H1 (cell line): ENCODE results near the gene PTPRT. TPM values are rescaled to one million over a fixed set of nuclear protein-coding genes. Genes with fewer than 3 reads are reported as not detected.
A peak's percentile ranks its signal among the peaks of the same experiment; 100 is the strongest.

Experiments used
- CTCF ChIA-PET: fragments of 300-600 bp; sonication (Branson Sonifier 250); formaldehyde crosslinking; loops from one replicate; lab custom pipeline; 2021; ENCODE audit not compliant: partially characterized antibody; lab: Charles Lee
- POLR2A ChIA-PET: fragments of 300-600 bp; sonication (Branson Sonifier 250); formaldehyde crosslinking; loops from one replicate; lab custom pipeline; 2021; ENCODE audit warnings: inconsistent platforms; ENCODE audit not compliant: partially characterized antibody; lab: Charles Lee
- DNase-seq, 2 experiments: peaks; one replicate each; pipeline versions ENCODE4 v3.0.0 to v3.0.0-alpha.2; 2010 to 2022; ENCODE audit warnings: low spot score in 2 of 2, low read depth in 1 of 2, mixed read lengths in 1 of 2
- FAIRE-seq: peaks from 2 replicates; lab custom pipeline; 2011; peaks lifted over from hg19 to GRCh38; lab: Jason Lieb, UNC
- H2AFZ ChIP-seq: 2 replicates; pipeline ENCODE4 v1.8.1; 2012; ENCODE audit warnings: low read length, inconsistent platforms
- H2AK5ac ChIP-seq: 2 replicates; pipeline ENCODE4 v1.6.1; 2013; ENCODE audit warnings: low read depth, low read length
- H2BK120ac ChIP-seq: replicated peaks from 2 replicates; pipeline ENCODE3; 2013; ENCODE audit warnings: low read depth, low read length, inconsistent platforms
- H2BK12ac ChIP-seq: 2 replicates; pipeline ENCODE4 v1.6.1; 2013; ENCODE audit warnings: low read depth, low read length
- H2BK15ac ChIP-seq: 2 replicates; pipeline ENCODE4 v1.6.1; 2013; ENCODE audit warnings: low read length
- H2BK20ac ChIP-seq: 2 replicates; pipeline ENCODE4 v1.6.1; 2013; ENCODE audit warnings: low read length
- H2BK5ac ChIP-seq: 2 replicates; pipeline ENCODE4 v1.6.1; 2013; ENCODE audit warnings: low read depth, low read length
- H3K14ac ChIP-seq: 2 replicates; pipeline ENCODE4 v1.6.1; 2013; ENCODE audit warnings: inconsistent platforms; ENCODE audit not compliant: insufficient read length
- H3K18ac ChIP-seq: 2 replicates; pipeline ENCODE4 v1.6.1; 2013; ENCODE audit warnings: low read length; ENCODE audit errors: extremely low read depth
- H3K23ac ChIP-seq: 2 replicates; pipeline ENCODE4 v1.6.1; 2013; ENCODE audit warnings: inconsistent platforms; ENCODE audit not compliant: insufficient read length
- H3K23me2 ChIP-seq: 2 replicates; pipeline ENCODE4 v1.6.1; 2013; ENCODE audit warnings: low read depth, low read length
- H3K27ac ChIP-seq: 2 replicates; pipeline ENCODE4 v1.6.1; 2011; ENCODE audit warnings: low read depth, low read length, inconsistent platforms
- H3K27me3 ChIP-seq, 4 experiments: replicated peaks in 1 of 4; 1 replicate in 1 of 4; 2 replicates in 3 of 4; pipeline versions ENCODE4 v1.6.1 to v1.8.1; 2011 to 2013; ENCODE audit warnings: low read length in 3 of 4, mild to moderate bottlenecking in 3 of 4, inconsistent platforms in 2 of 4, mixed read lengths in 2 of 4, moderate library complexity in 1 of 4; ENCODE audit not compliant: control insufficient read depth in 3 of 4, insufficient read depth in 3 of 4; ENCODE audit errors: extremely low read depth in 1 of 4
- H3K36me3 ChIP-seq, 4 experiments: 2 replicates each; pipeline versions ENCODE4 v1.6.1 to v1.8.1; 2011 to 2013; ENCODE audit warnings: mild to moderate bottlenecking in 4 of 4, low read length in 3 of 4, moderate library complexity in 2 of 4, control low read depth in 1 of 4, inconsistent platforms in 1 of 4; ENCODE audit not compliant: insufficient read depth in 4 of 4, control insufficient read depth in 2 of 4
- H3K4ac ChIP-seq: replicated peaks from 2 replicates; pipeline ENCODE3; 2013; ENCODE audit warnings: low read length, low read depth, mixed read lengths, inconsistent platforms; ENCODE audit not compliant: insufficient read length
- H3K4me1 ChIP-seq, 4 experiments: replicated peaks in 1 of 4; 1 replicate in 1 of 4; 2 replicates in 3 of 4; pipeline versions ENCODE4 v1.6.1 to v1.8.1; 2011 to 2013; ENCODE audit warnings: low read length in 3 of 4, inconsistent platforms in 2 of 4, mixed read lengths in 1 of 4; ENCODE audit not compliant: insufficient read depth in 4 of 4, control insufficient read depth in 3 of 4
- H3K4me2 ChIP-seq, 2 experiments: 2 replicates each; pipeline versions ENCODE4 v1.6.1 to v1.8.1; 2011 to 2013; ENCODE audit warnings: low read depth in 2 of 2, low read length in 2 of 2, control low read depth in 1 of 2, inconsistent platforms in 1 of 2, mild to moderate bottlenecking in 1 of 2; ENCODE audit not compliant: insufficient read depth in 1 of 2
- H3K4me3 ChIP-seq, 4 experiments: fragments of 200-600, 300-600 bp in 1 of 4; sonication (generic), shearing (Covaris generic), sonication (Bioruptor Twin) in 1 of 4; 2 replicates each; pipeline versions ENCODE4 v1.5.1 to v1.8.1; 2011 to 2016; ENCODE audit warnings: low read length in 4 of 4, low read depth in 3 of 4, control low read depth in 2 of 4, inconsistent platforms in 2 of 4, mild to moderate bottlenecking in 2 of 4, mixed read lengths in 1 of 4, moderate library complexity in 1 of 4; ENCODE audit not compliant: insufficient read depth in 2 of 4; ENCODE audit errors: extremely low read depth in 1 of 4
- H3K56ac ChIP-seq: replicated peaks from 2 replicates; pipeline ENCODE3; 2013; ENCODE audit warnings: low read depth, mild to moderate bottlenecking, mixed read lengths, low read length, inconsistent platforms; ENCODE audit not compliant: insufficient read length
- H3K79me1 ChIP-seq: 2 replicates; pipeline ENCODE4 v1.6.1; 2013; ENCODE audit warnings: low read depth, low read length, control low read depth
- H3K79me2 ChIP-seq, 2 experiments: 2 replicates each; pipeline versions ENCODE4 v1.6.1 to v1.8.1; 2012 to 2013; ENCODE audit warnings: low read length in 2 of 2, mild to moderate bottlenecking in 2 of 2, inconsistent platforms in 1 of 2; ENCODE audit not compliant: insufficient read depth in 2 of 2, control insufficient read depth in 1 of 2
- H3K9ac ChIP-seq, 4 experiments: replicated peaks in 1 of 4; 1 replicate in 1 of 4; 2 replicates in 3 of 4; pipeline versions ENCODE4 v1.6.1 to v1.8.1; 2011 to 2013; ENCODE audit warnings: low read depth in 3 of 4, low read length in 3 of 4, control low read depth in 2 of 4, mild to moderate bottlenecking in 2 of 4, moderate library complexity in 2 of 4, inconsistent platforms in 1 of 4; ENCODE audit errors: extremely low read depth in 1 of 4
- H3K9me3 ChIP-seq, 2 experiments: 2 replicates each; pipeline versions ENCODE4 v1.6.1 to v1.8.1; 2012 to 2013; ENCODE audit warnings: mild to moderate bottlenecking in 2 of 2, moderate library complexity in 2 of 2, control low read depth in 1 of 2, inconsistent platforms in 1 of 2, low read depth in 1 of 2, low read length in 1 of 2, mixed read lengths in 1 of 2; ENCODE audit not compliant: insufficient read depth in 2 of 2
- H4K20me1 ChIP-seq, 2 experiments: replicated peaks in 1 of 2; 2 replicates each; pipeline versions ENCODE3 to v1.8.1; 2011 to 2013; ENCODE audit warnings: inconsistent platforms in 2 of 2, low read length in 2 of 2, mild to moderate bottlenecking in 1 of 2; ENCODE audit not compliant: insufficient read depth in 2 of 2, control insufficient read depth in 1 of 2
- H4K5ac ChIP-seq: 2 replicates; pipeline ENCODE4 v1.6.1; 2013; ENCODE audit warnings: low read length, low read depth, mixed read lengths, inconsistent platforms; ENCODE audit not compliant: insufficient read length
- H4K8ac ChIP-seq: 2 replicates; pipeline ENCODE4 v1.8.0; 2013; ENCODE audit warnings: mild to moderate bottlenecking, moderate library complexity, low read length, inconsistent platforms; ENCODE audit not compliant: insufficient read depth; ENCODE audit errors: extremely low read depth
- H4K91ac ChIP-seq: replicated peaks from 2 replicates; pipeline ENCODE3; 2013; ENCODE audit warnings: low read length, mixed read lengths, inconsistent platforms; ENCODE audit not compliant: insufficient read length
- MAX ChIP-seq: IDR thresholded peaks from 2 replicates; pipeline ENCODE4 v1.6.1; 2012; ENCODE audit warnings: inconsistent platforms
- POU5F1 ChIP-seq: IDR thresholded peaks from 2 replicates; pipeline ENCODE4 v1.6.1; 2011; ENCODE audit warnings: low read depth, mild to moderate bottlenecking, low read length, moderate library complexity
- RAD21 ChIP-seq, 2 experiments: IDR thresholded peaks in 1 of 2; conservative IDR thresholded peaks in 1 of 2; 2 replicates each; pipeline ENCODE4 v1.6.1; 2011; ENCODE audit warnings: low read depth in 2 of 2, low read length in 2 of 2, improper control_type of control experiment in 1 of 2, inconsistent platforms in 1 of 2, mild to moderate bottlenecking in 1 of 2, moderate library complexity in 1 of 2
- TBP ChIP-seq: IDR thresholded peaks from 2 replicates; pipeline ENCODE4 v1.6.1; 2011; ENCODE audit warnings: low read depth, low read length, improper control_type of control experiment
- WGBS, 2 experiments: shearing (Covaris generic) in 1 of 2; methylation state at CpG; one replicate each; pipeline versions ENCODE4 v1.1.6 to v1.1.7; 2013 to 2015; ENCODE audit warnings: low lambda C conversion rate in 2 of 2, mixed read lengths in 2 of 2, inconsistent platforms in 1 of 2, low coverage in 1 of 2, missing lambda C conversion rate in 1 of 2; ENCODE audit not compliant: insufficient replicate concordance in 2 of 2, insufficient coverage in 1 of 2, insufficient read length in 1 of 2; ENCODE audit errors: extremely low coverage in 1 of 2, missing lambda C conversion rate in 1 of 2; 5-methylcytosine and 5-hydroxymethylcytosine counted together
- polyA plus RNA-seq, 7 experiments: library from polyadenylated mRNA; depleted of rRNA in 3 of 7; stranded (reverse) in 5 of 7; unstranded in 2 of 7; fragments of >200 nt in 5 of 7; fragments of 200-250 nt in 2 of 7; gene quantifications; 1 replicate in 5 of 7; 2 replicates in 1 of 7; 4 replicates in 1 of 7; pipeline versions ENCODE4 v1.2.1 to v1.2.3, GENCODE V29; 2011 to 2013; ENCODE audit warnings: missing spikeins in 2 of 7, mixed read lengths in 2 of 7
- total RNA-seq: library from RNA; stranded (reverse); fragmentation: NEBNext Ultra II Directional; extraction: Animal tissue kit (Norgen Biotek cat#: 25700); gene quantifications from 2 replicates; pipeline ENCODE4 v1.2.1, GENCODE V29; 2021
- TF ChIP-seq, protein P1 (sequence below): IDR thresholded peaks from 2 replicates; pipeline ENCODE4 v1.6.1; 2012; ENCODE audit warnings: inconsistent platforms
- TF ChIP-seq, protein P2 (sequence below): IDR thresholded peaks from 2 replicates; pipeline ENCODE4 v1.6.1; 2011; ENCODE audit warnings: low read length, improper control_type of control experiment

Gene PTPRT
- total and polyA plus RNA-seq, 2 of the 8 experiments (the other 6 are each of a cell fraction or from before 2014, with no cell fraction given) = 0.33 to 1.8 TPM

DNA sequence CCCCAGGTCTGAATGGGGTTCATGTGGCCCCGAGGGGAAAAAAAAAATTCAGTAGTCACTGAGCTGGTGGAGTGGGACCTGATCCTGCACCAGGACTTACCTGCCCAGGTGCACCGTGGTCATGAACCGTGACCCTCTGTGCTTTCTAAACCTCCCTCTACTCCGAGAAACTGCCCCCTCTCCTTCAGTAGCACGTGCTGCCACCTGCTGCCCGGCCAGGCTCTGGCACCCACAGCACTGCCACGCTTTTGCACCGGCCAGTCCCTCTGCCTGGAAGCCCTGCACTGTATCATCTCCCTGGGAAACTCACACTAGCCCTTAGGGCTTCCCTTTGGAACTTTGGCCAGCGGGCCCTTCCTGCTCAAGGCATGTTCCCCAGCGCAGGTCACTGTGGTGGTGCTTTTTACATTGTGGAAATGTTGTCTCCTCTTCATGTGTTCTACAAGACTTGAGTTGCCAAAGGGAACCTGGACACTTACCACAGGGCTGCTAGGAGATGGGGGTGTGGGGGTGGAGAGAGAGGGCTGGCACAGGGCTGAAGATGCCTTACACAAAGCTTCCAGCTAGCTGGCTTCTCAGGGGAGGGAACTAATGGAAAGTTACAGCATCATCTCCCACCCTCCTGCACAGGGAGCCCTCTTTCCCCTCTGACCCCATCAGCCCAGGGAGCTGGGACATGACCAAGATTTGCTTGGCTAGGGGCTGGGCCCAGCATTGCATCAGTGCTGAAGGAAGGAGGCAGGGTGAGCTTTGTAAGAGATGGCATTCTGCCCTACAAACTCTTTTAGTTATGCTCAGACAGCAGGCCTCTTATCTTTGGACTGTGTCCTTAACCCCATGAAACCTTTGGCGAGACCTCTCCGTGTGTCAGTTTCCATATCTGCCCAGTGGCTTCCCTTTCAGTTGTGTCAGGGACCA, 2.5 kb upstream of the PTPRT start:
- no peak overlapping the region for H3K27ac ChIP-seq
- H3K79me1 ChIP-seq = no peaks in the 10 kb centered on the region
- H3K36me3 ChIP-seq = no peaks in the 10 kb centered on the region
- H3K9ac ChIP-seq = no peak overlapping the region
- no peak overlapping the region for H2AK5ac ChIP-seq
- H4K5ac ChIP-seq = no peak overlapping the region
- H2BK120ac ChIP-seq = no peak overlapping the region
- H2BK15ac ChIP-seq = no peak overlapping the region
- 35% methylated on average over 10 of the region's 12 CpGs; no CpG with 5 or more reads in 1 of the 2 experiments for WGBS, 2 experiments
- H2BK12ac ChIP-seq = no peak overlapping the region
- H3K23ac ChIP-seq = no peak overlapping the region
- H3K79me2 ChIP-seq = no peaks in the 10 kb centered on the region
- peaks cover 0 to 3% of the 10 kb centered on the region in 2 experiments for H4K20me1 ChIP-seq
- FAIRE-seq = no peak
- DNase-seq = peak; percentile 51 to 83
- H3K4me1 ChIP-seq = peaks cover 2 to 6% (median 4%) of the 10 kb centered on the region in 4 experiments; a peak in 5 of 7 replicates
- H3K18ac ChIP-seq = no peak overlapping the region
- H2BK20ac ChIP-seq = 0 out of 2 replicates have a peak overlapping the region, but pooled peaks have one; percentile 61
- no peak overlapping the region for H4K91ac ChIP-seq
- POLR2A ChIA-PET = no interaction called here
- H3K56ac ChIP-seq = no peak overlapping the region
- H4K8ac ChIP-seq = no peak overlapping the region
- CTCF ChIA-PET = interaction anchor here (0.6 to 3.0 kb wide), 28 partner anchors 7 to 1239 kb away, joined by 3 to 18 read pairs (median 3); no protein-coding TSS in a partner anchor
- no peak overlapping the region for H3K4me2 ChIP-seq
- no peak overlapping the region for H2AFZ ChIP-seq
- H3K4ac ChIP-seq = no peak overlapping the region
- no peak overlapping the region for H3K14ac ChIP-seq
- H3K4me3 ChIP-seq = no peak overlapping the region
- H3K23me2 ChIP-seq = peaks cover 13% of the 10 kb centered on the region; the same call in 1 of the 2 replicates
- peaks cover 25 to 39% (median 35%) of the 10 kb centered on the region in 4 experiments for H3K27me3 ChIP-seq
- H3K9me3 ChIP-seq = no peaks in the 10 kb centered on the region
- H2BK5ac ChIP-seq = no peak overlapping the region
- TF ChIP-seq, protein P1, sequence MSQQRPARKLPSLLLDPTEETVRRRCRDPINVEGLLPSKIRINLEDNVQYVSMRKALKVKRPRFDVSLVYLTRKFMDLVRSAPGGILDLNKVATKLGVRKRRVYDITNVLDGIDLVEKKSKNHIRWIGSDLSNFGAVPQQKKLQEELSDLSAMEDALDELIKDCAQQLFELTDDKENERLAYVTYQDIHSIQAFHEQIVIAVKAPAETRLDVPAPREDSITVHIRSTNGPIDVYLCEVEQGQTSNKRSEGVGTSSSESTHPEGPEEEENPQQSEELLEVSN = peak; percentile 79
- peak; percentile 81 to 86 for TF ChIP-seq RAD21 (IDR thresholded peaks at IDR 0.05 in 1 of 2, conservative IDR thresholded peaks at IDR 0.05 in 1 of 2; ENCODE audit: low read depth in 2 of 2, low read length in 2 of 2)
- TF ChIP-seq POU5F1 = no peak
- no peak for TF ChIP-seq TBP
- TF ChIP-seq, protein P2, sequence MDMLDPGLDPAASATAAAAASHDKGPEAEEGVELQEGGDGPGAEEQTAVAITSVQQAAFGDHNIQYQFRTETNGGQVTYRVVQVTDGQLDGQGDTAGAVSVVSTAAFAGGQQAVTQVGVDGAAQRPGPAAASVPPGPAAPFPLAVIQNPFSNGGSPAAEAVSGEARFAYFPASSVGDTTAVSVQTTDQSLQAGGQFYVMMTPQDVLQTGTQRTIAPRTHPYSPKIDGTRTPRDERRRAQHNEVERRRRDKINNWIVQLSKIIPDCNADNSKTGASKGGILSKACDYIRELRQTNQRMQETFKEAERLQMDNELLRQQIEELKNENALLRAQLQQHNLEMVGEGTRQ = 0 out of 2 replicates have a peak, but pooled peaks have one; percentile 10
- TF ChIP-seq MAX = peak; percentile 85
